HFFc6 (cell line): ENCODE data around the gene MSTO1. TPM values are rescaled to one million over a fixed set of nuclear protein-coding genes. Genes with fewer than 3 reads are reported as not detected.

Experiments used
- total RNA-seq, 6 experiments: library from RNA; stranded (reverse); fragmentation: NEBNext Ultra II Directional; extraction: Animal tissue kit (Norgen Biotek cat#: 25700); gene quantifications; 2 replicates in 1 of 6; 3 replicates in 5 of 6; pipeline ENCODE4 v1.2.3, GENCODE V29; 2021

Gene MSTO1
- total RNA-seq, 6 experiments from 2014 or later, result 34.8 to 40.5 (median 37.5) TPM

Other genes starting within 250 kb of the MSTO1 start
- gene ASH1L, start 47.4 kb upstream of the MSTO1 start, total RNA-seq, result 10 to 100 TPM; 25.7 to 32.5 (median 26.7) TPM
- 10 to 100 TPM; 39.6 to 50.7 (median 42.0) TPM for gene YY1AP1, start 78.6 kb downstream of the MSTO1 start, total RNA-seq
- gene DAP3, start 78.9 kb downstream of the MSTO1 start, total RNA-seq, result 100 to 1,000 TPM; 100 to 110 (median 104) TPM
- 10 to 100 TPM; 24.2 to 31.3 (median 28.6) TPM for gene GON4L, start 247.0 kb downstream of the MSTO1 start, total RNA-seq
- 10 to 100 TPM; 38.9 to 56.0 (median 48.8) TPM for gene SYT11, start 249.3 kb downstream of the MSTO1 start, total RNA-seq